Esophagus muscularis mucosa (tissue), 3 donors: ENCODE measurements around the gene MFGE8.

Experiments
- POLR2A ChIP-seq: fragments of 450-650 bp; IDR thresholded peaks from one replicate; pipeline ENCODE4 v1.6.1; 2017; ENCODE audit warnings: antibody characterized with exemption, moderate library complexity, mild to moderate bottlenecking, low read depth
- TF ChIP-seq, protein P1 (sequence below), 3 experiments: fragments of 200-600 bp in 2 of 3; fragments of 450-650 bp in 1 of 3; sonication (generic) in 2 of 3; IDR thresholded peaks; one replicate each; pipeline ENCODE4 v1.5.1; 2017 to 2019; ENCODE audit warnings: antibody characterized with exemption in 3 of 3, mild to moderate bottlenecking in 2 of 3, moderate library complexity in 1 of 3

DNA sequence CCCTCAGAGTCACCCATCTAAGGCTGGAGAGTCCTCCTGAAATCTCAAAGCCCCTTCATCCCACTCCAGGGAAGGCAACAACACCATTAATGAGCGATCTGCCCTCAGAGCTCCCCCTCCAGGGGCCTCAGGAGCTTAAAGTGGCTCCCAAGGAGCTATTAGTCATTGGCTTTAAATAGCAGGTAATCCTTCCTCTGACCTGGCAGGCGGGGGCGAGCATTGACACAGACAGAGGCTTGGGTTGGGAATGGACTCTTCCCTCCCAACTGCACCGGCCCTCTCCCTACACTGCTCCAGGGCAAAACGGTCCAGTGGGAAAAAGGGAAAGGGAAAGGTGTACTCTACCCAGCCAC is 1.4 kb downstream of the MFGE8 start:
- TF ChIP-seq, protein P1, sequence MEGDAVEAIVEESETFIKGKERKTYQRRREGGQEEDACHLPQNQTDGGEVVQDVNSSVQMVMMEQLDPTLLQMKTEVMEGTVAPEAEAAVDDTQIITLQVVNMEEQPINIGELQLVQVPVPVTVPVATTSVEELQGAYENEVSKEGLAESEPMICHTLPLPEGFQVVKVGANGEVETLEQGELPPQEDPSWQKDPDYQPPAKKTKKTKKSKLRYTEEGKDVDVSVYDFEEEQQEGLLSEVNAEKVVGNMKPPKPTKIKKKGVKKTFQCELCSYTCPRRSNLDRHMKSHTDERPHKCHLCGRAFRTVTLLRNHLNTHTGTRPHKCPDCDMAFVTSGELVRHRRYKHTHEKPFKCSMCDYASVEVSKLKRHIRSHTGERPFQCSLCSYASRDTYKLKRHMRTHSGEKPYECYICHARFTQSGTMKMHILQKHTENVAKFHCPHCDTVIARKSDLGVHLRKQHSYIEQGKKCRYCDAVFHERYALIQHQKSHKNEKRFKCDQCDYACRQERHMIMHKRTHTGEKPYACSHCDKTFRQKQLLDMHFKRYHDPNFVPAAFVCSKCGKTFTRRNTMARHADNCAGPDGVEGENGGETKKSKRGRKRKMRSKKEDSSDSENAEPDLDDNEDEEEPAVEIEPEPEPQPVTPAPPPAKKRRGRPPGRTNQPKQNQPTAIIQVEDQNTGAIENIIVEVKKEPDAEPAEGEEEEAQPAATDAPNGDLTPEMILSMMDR (IDR thresholded peaks at IDR 0.05), result no peak
- TF ChIP-seq POLR2A, result peak; percentile 25
